GM19467 (cell line): ENCODE measurements around the gene SLTM.
"Not testable (repeated sequence)": the region's sequence is repeated elsewhere in the genome, so short reads cannot be mapped to it uniquely, and the experiment has no call there.

Source experiments
- ATAC-seq: cut with Tn5 transposase; IDR thresholded peaks from one replicate; pipeline ENCODE4 v1.9.1; 2021; ENCODE audit warnings: mild to moderate bottlenecking, moderate library complexity; ENCODE audit not compliant: unreplicated experiment

Gene SLTM

GRCh38 chr15:58933281-58934113, at the start of gene SLTM:
SLTM (minus strand) TSS chr15:58933679; CDS start chr15:58933565, 114 bp downstream.
- ATAC-seq: peak; percentile 85

DNA sequence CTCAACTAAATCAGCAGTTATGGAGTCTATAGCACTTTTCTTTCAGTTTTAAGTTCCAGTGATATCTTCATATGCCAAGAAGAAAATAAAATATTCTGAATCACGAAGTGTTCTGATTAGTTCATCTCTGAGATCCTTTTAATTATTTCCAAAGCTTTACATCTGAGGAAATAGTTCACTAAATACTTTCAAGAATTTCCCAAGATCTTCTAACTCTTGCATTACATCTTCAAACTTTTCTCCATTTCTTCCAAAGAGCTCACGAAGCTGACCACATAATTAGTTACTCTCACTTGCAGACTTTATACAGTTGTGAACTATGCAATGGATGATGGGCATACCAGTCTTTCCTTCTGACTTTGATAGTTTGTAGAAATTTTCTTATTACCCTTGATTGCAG, 49.8 kb upstream of the SLTM start:
- ATAC-seq: no peak

- no peak for ATAC-seq
Measured at GRCh38 chr15:58981808-58982475, 48.5 kb upstream of the SLTM start.

- no peak for ATAC-seq
Measured at GRCh38 chr15:58980351-58980939, 47.0 kb upstream of the SLTM start.

GRCh38 chr15:58977887-58978286, 44.4 kb upstream of the SLTM start:
- ATAC-seq: no peak

DNA sequence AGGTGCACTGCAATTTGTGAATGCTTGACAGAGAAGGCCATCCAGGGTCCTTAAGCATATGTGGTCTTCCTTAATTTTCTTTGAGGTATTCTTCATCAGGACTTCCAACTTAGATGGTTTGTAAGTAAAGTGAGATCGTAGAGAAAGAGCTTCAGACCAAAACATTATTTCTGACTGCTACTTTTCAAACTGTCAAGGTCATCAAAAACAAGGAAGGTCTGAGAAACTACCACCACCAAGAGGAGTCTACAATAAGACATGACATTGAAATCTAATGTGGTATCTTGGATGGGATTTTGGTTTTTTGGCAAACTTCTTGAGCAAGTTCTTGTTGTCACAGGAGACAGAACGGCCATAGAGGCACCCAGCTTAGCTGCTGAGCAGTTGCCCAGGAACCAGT, 34.0 kb upstream of the SLTM start:
- ATAC-seq: no peak

DNA sequence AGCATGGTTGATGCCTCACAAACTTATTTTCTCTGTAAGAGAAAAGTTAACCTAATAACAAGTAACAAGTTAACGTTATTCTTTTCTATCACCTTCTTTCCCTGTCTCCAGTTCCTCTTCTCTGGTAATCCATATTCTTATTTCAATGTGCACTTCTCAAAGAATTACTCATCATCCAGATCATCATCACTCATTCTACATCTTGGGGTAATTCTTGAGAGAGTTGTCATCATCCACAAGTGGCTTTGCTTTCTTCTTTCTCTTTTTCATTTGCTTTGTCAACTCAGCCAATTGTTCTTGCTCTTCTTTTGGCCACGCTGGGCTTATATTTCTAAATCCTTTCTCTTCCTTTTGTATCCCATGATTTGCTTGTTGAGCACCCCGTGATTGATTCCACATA, 33.2 kb upstream of the SLTM start:
- ATAC-seq: no peak

GRCh38 chr15:58962662-58963565, 29.4 kb upstream of the SLTM start:
- ATAC-seq: no peak

GRCh38 chr15:58962136-58962535, 28.7 kb upstream of the SLTM start:
- ATAC-seq: no peak

DNA sequence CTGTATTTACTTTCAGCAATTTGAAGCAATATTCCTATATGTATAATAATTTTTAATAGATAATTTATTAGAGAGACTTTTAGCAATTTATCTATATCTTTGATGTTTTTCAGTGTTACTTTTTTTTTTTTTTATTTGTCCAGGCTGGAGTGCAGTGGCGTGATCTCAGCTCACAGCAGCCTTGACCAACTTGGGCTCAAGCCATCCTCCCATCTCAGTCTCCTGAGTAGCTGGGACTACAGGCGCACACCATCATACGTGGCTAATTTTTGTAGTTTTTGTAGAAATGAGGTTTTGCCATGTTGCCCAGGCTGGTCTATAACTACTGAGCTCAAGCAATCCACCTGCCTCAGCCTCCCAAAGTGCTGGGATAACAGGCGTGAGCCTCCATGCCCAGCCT, 25.3 kb upstream of the SLTM start:
- ATAC-seq: no peak

DNA sequence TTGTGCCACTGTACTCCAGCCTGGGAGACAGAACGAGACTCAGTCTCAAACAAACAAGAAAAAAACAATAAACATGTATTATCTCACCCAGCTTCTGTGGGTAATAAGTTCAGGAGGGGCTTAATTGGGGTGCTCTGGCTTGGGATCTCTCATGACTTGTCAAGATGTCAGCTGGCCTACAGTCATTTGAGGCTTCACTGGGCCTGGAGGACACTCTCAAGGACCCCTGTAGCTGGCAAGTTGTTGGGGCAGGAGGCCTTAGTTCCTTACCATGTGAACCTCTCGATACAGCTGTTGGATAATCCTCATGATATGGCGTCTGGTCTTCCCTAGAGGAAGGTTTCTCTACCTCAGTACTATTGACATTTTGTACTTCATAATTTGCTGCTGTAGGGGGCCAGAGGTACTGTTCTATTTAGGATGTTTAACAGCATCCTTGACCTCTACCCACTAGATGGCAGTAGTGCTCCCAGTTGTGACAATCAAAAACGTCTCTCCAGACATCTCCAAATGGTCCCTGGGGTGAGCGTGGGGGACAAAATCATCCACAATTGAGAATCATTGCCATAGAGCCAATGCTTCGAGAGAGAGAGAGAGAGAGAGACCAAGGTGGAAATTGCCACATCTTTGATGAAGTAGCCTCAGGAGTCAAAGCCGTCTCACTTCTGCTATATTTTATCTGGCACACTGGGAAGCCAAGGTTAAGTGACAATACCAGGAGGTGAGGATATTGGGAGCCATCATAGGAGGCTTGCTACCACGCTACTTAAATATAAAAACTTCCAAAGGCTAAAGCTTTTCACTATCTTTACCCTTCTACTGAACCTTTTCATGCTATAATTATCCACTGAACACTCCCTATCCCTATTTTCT, 23.9 kb upstream of the SLTM start:
- peak; percentile 77 for ATAC-seq

DNA sequence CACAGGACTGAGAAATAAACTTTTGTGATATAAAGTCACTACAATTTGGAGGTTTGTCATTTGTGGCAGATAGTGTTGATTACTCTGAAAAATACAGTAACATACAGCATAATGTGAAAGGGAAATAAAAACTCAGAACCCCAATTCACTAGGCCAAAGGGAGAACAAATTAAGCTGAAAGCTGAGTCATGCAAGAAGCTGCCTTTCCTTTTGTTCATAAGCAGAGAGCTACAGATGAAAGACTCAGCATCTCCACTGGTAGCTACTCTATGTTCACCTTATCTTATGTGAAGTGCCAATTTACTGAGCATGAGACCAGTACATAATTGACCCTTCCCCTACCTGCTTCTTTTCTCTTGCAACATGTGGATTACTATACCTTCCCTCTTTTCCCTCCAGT, 19.3 kb upstream of the SLTM start:
- no peak for ATAC-seq

GRCh38 chr15:58951388-58952007, 18.0 kb upstream of the SLTM start:
- ATAC-seq: no peak

- ATAC-seq: no peak
Measured at GRCh38 chr15:58947179-58947578, 13.7 kb upstream of the SLTM start.

GRCh38 chr15:58934974-58935373, 1.5 kb upstream of the SLTM start:
- ATAC-seq: not testable (repeated sequence)

DNA sequence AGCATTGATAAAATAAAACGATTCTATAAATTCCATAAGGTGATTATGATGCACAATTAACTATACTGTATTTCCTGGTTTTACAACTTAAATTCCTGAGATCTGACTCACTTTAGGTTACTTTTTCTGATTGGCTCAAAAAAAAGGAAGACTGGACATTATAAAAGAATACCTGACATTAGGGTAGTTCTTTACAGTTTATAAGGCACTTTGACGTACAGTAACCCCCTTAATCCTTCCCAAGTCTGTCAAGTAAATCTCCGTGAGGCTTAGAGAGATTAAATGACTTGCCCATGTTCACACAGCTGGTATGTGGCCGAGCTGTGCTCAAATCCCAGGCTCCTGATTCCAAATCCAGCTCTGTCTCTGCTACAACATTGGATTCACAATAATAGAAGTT, 1.0 kb upstream of the SLTM start:
- no peak for ATAC-seq

GRCh38 chr15:58934114-58934447, 602 bp upstream of the SLTM start:
- no peak for ATAC-seq

DNA sequence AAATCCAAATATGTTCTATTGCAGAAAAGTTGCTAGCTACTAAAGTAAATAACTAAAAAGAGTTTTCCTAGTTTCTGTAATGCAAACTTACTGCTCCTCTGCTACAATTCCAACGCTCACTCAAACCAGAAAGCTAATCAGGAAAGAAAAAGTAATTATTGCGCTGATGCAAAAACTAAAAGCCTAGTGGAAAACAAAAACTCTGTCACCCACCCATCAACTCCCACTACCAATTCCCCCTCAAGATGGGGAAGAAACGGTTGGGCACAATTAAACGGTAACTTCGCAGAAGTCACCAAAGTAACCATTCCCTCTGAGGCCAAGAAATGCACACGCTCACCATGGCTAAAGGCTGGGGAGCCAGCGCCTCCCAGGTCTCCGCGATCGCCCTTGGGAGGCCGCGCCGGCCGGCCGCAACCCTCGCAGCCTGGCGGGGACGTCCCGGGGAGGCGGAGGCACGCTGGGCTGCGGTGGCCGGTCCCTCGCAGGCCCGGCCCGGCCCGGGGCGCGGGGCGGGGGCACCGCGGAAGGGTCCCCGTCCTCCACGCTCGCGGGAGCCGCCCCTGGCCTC, 684 bp downstream of the SLTM start:
- no peak for ATAC-seq

GRCh38 chr15:58931987-58932588, 1.4 kb downstream of the SLTM start:
- no peak for ATAC-seq
